HG03575 (cell line): ENCODE data around the gene POU5F1.

Experiments used
- ATAC-seq: cut with Tn5 transposase; IDR thresholded peaks from one replicate; pipeline ENCODE4 v1.9.1; 2021; ENCODE audit not compliant: unreplicated experiment, insufficient number of reproducible peaks, low FRiP score; ENCODE audit errors: extremely low read depth

POU5F1 gene

DNA sequence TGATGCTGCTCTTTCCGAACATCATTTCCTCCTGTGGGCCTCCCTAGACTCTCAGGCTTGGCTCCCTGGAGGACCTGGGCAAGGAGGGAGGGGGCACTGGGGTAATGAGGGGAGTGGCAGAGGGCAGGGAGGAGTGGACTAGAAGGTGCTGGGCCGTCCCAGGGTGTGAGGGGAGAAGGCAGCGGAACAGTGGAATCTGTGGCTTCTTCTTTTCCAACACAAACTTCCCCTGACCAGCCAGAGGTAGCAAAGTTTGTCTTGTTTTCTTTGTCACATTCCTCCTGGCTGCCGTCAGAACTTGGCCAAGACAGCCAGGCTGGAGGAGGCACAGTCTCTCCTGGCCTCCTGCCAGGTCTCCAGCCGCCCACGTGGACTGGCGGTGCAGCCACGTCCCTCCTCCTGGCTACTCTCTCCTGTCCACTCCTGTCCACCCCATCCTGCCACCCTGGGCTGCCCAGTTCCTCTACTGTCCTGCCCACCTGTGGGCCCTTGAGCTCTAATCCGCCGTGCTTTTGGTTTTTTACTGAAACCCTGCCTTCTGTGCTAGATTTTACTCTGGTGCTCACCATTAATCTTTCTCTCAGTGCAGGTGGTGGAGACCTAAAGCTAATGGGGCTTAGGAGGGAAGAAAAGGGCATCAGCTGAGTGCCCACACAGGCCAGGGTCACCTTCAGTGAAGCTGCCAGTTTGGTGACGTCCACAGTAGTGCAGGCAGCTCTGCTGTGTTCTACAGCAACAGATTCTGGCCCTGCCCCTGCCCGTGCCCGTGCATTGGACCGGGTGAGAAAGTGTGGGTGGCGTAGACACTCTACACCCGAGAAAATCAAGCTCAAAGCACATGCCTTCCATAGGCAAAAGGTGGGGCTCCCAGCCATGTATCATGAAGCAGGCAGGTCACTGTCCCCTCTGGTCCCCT is 47.4 kb downstream of the POU5F1 start:
- ATAC-seq = no peak

DNA sequence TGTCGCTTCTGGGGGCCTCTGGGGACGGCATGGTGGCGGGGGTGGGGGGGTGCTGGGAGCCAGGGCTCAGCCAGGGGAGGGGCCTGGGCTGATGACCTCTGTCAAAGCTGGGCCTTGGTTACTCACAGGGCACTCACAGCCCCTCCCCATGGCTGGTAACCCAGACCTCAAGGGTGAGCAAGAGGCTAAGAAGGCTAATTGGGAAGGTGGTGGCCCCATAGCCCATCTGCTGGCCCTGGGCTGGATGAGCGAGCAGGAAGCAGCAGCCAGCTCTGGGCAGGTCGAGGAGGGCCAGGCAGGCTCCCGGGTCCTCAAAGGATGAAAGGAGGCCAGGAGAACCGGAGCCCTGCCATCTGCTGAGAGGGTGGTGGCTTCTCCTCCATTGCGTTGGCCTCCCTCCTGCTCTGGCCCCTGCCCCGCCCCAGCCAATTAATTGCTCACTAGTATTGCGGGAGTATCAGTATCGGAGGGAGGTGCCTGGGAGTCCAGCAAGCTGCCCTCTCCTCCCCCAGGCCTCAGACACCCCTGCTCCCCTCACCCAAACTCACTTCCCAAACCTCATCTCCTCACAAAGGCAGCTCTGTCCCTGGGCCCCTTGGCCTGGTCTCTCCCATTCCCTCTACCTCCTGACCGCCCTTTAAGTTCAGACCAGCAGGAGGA is 49.2 kb downstream of the POU5F1 start:
- no peak for ATAC-seq

DNA sequence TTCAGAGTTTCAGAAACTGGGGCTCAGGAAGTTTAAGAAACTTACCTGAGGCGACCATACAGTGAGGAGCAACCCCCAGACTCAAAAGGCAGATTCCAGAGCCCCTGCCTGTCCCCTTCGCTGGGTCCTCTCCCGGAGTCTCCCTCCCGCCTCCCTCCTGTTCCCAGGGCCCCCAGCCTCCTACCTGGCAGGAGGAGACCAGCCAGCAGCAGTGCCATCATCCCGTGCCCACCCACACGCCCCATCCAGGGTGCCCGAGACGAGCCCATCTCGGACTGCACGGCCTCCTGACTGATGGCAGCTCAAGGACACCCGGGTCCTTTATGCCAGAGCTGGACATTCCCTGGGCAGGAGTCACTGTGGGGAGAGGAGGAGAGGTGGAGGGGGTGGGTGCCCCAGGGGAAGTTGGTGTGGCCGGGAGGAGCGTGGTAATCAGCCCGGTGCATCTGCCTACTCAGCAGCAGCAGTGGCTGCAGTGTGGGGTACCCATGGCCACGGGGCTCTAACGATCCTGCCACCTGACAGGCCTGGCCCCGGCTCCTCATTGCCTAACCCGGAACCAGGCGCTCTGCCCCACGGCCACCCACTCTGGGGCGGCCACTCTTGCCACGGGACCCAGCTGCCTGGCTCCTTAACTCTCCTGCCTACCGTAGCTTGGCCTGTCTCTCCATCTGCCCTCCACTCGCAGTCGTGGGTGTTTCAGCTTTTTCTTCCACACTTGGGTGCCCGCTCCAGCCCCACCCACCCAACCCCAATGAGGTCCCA is 50.1 kb downstream of the POU5F1 start, which contains the start of gene CDSN:
CDSN (minus strand) TSS at position 296 of the 765 bp plus-strand sequence; CDS start at position 269, 27 bp downstream.
- no peak for ATAC-seq

DNA sequence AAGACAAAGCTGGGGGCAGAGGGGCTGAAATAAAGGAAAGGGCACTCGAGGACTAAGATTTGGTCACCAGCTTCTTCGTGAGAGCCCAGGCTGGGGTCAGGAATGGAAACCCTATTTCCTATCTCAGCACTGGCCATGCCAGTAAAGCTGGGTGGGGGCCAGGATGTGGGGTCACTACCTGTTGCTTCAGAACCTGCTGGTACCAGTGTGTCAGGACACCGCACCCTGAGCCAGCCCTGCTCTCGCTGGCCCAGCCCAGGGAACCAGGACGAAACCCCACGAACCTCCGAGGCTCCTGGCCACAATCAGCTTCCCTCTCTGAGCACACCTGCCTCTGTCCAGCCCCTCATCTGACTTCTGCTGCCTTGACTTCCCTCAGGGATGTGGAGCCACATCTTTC is 52.3 kb downstream of the POU5F1 start:
- no peak for ATAC-seq

DNA sequence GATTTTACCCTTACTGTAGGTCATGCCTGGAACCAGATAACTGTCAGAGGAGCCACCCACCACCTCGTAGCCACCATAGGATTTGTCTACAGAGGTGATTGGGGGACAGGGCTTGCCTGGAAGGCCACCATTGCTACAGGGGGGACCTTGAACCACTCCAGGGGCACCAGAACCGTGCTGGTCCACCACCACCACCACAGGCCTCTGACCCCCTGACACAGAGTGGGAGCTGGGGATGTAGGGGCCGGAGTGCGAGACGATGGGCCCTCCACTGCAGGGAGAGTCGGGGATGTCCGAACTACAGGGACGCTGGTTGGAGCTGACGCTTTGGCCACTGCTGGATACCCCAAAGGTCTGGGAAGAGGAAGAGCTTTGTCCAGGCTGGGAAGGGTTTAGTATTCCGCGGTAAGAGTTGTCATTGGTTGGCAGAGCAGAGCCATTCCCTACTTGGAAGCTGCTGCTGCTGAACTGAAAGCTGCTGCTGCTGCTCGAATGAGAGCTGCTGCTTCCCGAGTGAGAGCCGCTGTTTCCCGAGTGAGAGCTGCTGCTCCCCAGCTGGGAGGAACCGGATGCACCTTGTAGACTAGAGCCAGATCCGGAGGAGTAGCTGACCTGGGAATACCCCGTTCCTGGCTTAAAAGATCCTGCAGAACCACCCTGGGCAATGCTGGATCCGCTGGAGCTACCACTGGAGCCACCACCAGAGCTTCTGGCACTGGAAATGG is 53.7 kb downstream of the POU5F1 start:
- no peak for ATAC-seq

DNA sequence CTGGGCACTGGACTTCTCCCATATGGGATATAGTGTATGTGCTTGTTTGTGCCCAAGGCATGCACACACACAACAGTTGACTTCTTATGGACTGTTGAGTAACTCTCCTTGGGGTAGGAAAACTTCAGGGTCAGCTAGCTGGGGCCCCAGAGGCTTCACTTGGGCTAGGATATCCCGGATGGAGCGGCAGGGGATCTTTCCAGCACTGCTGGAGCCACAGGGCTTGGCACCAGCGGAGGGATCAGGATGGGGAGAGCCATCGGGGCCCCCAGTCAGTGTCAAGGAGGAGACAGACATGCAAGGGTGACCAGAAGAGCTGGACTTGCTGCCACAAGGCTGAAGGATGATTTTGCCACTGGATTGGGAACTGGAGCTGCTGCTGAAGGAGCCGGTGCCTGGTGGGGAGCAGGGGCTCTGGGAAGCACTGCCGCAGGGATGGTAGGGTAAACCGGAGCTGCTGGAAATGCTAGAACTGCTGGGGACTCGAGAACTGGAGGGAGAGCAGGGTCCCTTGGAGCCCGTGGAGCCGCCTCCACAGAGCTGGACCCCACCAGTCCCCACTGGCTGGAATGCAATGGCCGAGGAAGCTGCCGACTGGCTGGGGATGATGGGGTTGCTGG is 54.4 kb downstream of the POU5F1 start:
- no peak for ATAC-seq

DNA sequence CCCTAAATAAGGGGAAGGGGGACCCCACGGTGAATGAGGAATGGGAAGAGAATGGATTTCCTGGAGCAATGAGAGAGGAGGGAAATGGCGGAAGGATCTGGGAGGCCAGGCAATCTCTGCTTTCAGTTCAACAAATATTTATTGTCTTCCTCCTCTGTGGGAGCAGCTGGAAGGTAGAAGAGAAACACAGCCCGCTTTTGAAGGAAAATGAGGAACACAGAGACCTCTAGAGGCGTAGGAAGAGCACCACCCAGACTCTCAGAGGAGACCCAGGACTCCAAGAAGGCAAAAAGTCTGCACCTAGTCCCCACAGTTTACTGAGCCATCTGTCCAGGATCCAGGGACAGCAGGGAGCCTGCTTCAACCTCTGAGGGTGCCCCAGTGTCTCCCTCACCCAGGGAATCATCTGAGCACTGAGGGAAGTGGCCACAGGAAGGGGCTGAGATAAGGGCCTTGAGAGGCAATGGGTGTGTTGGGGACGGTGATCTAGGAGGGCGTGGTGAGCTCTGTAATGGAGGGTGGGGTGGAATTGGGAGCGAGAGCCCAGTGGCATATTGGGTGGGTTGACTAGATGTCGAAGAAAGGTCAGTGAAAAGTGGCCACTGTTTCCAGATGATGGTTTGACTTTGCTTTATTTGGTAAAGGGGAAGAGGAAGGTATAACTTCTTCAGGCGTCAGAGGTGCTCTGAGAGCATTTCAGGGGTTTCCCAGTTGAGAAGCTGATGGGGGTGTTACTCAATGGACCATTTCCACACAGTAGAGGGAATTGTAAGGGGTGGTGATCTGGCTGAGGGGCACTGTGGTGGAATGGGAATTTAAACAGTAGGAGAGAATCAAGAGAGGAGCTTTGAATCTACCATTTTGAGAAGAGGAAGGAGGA is 55.3 kb downstream of the POU5F1 start:
- no peak for ATAC-seq

DNA sequence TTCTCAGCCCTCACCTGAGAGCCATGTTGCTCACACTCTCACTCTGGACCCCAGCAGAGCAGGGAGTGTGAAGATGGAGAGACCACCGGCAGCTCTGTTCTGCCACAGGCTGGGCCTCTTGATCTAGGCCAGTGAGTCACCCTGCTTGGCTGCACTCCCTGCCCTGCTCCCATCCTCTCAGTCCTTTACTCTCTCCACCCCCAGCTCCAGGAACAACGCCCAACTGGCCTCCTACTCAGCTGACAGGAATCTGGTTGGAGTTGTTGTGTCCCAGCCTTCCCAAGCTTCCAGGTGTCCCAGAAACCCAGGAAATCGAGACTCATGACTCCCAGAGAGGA is 56.0 kb downstream of the POU5F1 start, which contains the start of gene PSORS1C1:
PSORS1C1 (plus strand) TSS at position 260 of the 338 bp plus-strand sequence. CDS start 14,833 bp downstream, outside the sequence.
- no peak for ATAC-seq
